ENCODE results near the gene C19orf85.
"Not testable (repeated sequence)": the region's sequence is repeated elsewhere in the genome, so short reads cannot be mapped to it uniquely, and the experiment has no call there.

Gene C19orf85

GRCh38 chr19:55424518-55424917 lies 40.0 kb downstream of the C19orf85 start:
- no peak overlapping the region for H3K4me3 ChIP-seq (ENCODE audit: low read depth in 1 of 2, low read length in 2 of 2)
- no peak overlapping the region for H3K9ac ChIP-seq (ENCODE audit: low read length)
- H3K27me3 ChIP-seq (ENCODE audit: control insufficient read depth in 1 of 2, insufficient read depth in 2 of 2, low read length in 2 of 2) = peaks cover 0 to 10% of the 10 kb centered on the region in 2 donors
- H3K27ac ChIP-seq (ENCODE audit: low read depth, low read length) = no peak overlapping the region
- no peaks in the 10 kb centered on the region for H3K4me1 ChIP-seq (ENCODE audit: insufficient read depth, low read length)
- H3K9me3 ChIP-seq (ENCODE audit: low read length) = no peaks in the 10 kb centered on the region
- no peaks in the 10 kb centered on the region for H3K36me3 ChIP-seq (ENCODE audit: insufficient read depth, low read length)

GRCh38 chr19:55423225-55424005 lies 41.1 kb downstream of the C19orf85 start:
- H3K9me3 ChIP-seq (ENCODE audit: low read length) = no peaks in the 10 kb centered on the region
- no peak overlapping the region for H3K27ac ChIP-seq (ENCODE audit: low read depth, low read length)
- no peaks in the 10 kb centered on the region for H3K36me3 ChIP-seq (ENCODE audit: insufficient read depth, low read length)
- no peak overlapping the region for H3K9ac ChIP-seq (ENCODE audit: low read length)
- no peak overlapping the region for H3K4me3 ChIP-seq (ENCODE audit: low read depth in 1 of 2, low read length in 2 of 2)
- no peaks in the 10 kb centered on the region for H3K4me1 ChIP-seq (ENCODE audit: insufficient read depth, low read length)
- peaks cover 0 to 10% of the 10 kb centered on the region in 2 donors for H3K27me3 ChIP-seq (ENCODE audit: control insufficient read depth in 1 of 2, insufficient read depth in 2 of 2, low read length in 2 of 2)

- not testable (repeated sequence) for H3K27ac ChIP-seq (ENCODE audit: low read depth, low read length); H3K36me3 ChIP-seq (ENCODE audit: insufficient read depth, low read length); H3K4me3 ChIP-seq (ENCODE audit: low read depth in 1 of 2, low read length in 2 of 2); H3K9me3 ChIP-seq (ENCODE audit: low read length); H3K4me1 ChIP-seq (ENCODE audit: insufficient read depth, low read length); H3K9ac ChIP-seq (ENCODE audit: low read length); H3K27me3 ChIP-seq (ENCODE audit: control insufficient read depth in 1 of 2, insufficient read depth in 2 of 2, low read length in 2 of 2)
These were observed 43.3 kb downstream of the C19orf85 start for GRCh38 chr19:55421281-55421680.

- H3K9ac ChIP-seq (ENCODE audit: low read length) = no peak overlapping the region
- no peak overlapping the region for H3K4me3 ChIP-seq (ENCODE audit: low read depth in 1 of 2, low read length in 2 of 2)
- H3K27me3 ChIP-seq (ENCODE audit: control insufficient read depth in 1 of 2, insufficient read depth in 2 of 2, low read length in 2 of 2) = peaks cover 0 to 10% of the 10 kb centered on the region in 2 donors
- H3K36me3 ChIP-seq (ENCODE audit: insufficient read depth, low read length) = no peaks in the 10 kb centered on the region
- H3K4me1 ChIP-seq (ENCODE audit: insufficient read depth, low read length) = no peaks in the 10 kb centered on the region
- no peak overlapping the region for H3K27ac ChIP-seq (ENCODE audit: low read depth, low read length)
- H3K9me3 ChIP-seq (ENCODE audit: low read length) = no peaks in the 10 kb centered on the region
These were observed 44.8 kb downstream of the C19orf85 start for GRCh38 chr19:55419624-55420236.

GRCh38 chr19:55419103-55419502 lies 45.4 kb downstream of the C19orf85 start:
- Histone ChIP-seq H3K9me3 (ENCODE audit: low read length) (no peaks in the 10 kb centered on the region), H3K27me3 (ENCODE audit: control insufficient read depth in 1 of 2, insufficient read depth in 2 of 2, low read length in 2 of 2) (peaks cover 0 to 10% of the 10 kb centered on the region in 2 donors), H3K9ac (ENCODE audit: low read length) (no peak overlapping the region), H3K4me1 (ENCODE audit: insufficient read depth, low read length) (no peaks in the 10 kb centered on the region), H3K4me3 (ENCODE audit: low read depth in 1 of 2, low read length in 2 of 2) (no peak overlapping the region), H3K36me3 (ENCODE audit: insufficient read depth, low read length) (no peaks in the 10 kb centered on the region), H3K27ac (ENCODE audit: low read depth, low read length) (no peak overlapping the region)

- no peak overlapping the region for H3K9ac ChIP-seq (ENCODE audit: low read length)
- no peak overlapping the region for H3K27ac ChIP-seq (ENCODE audit: low read depth, low read length)
- H3K4me1 ChIP-seq (ENCODE audit: insufficient read depth, low read length) = no peaks in the 10 kb centered on the region
- H3K36me3 ChIP-seq (ENCODE audit: insufficient read depth, low read length) = no peaks in the 10 kb centered on the region
- no peaks in the 10 kb centered on the region for H3K9me3 ChIP-seq (ENCODE audit: low read length)
- no peak overlapping the region for H3K4me3 ChIP-seq (ENCODE audit: low read depth in 1 of 2, low read length in 2 of 2)
- H3K27me3 ChIP-seq (ENCODE audit: control insufficient read depth in 1 of 2, insufficient read depth in 2 of 2, low read length in 2 of 2) = peaks cover 0 to 10% of the 10 kb centered on the region in 2 donors
These were observed 46.4 kb downstream of the C19orf85 start for GRCh38 chr19:55418185-55418584.
